Mesendoderm (in vitro differentiated cells): ENCODE measurements around the gene LIG1.

ENCODE experiments used
- DNase-seq: peaks from one replicate; pipeline ENCODE4 v3.0.0; 2013
- H2AK5ac ChIP-seq: 2 replicates; pipeline ENCODE4 v1.6.1; 2013; ENCODE audit warnings: low read length, inconsistent platforms
- H2BK120ac ChIP-seq: 2 replicates; pipeline ENCODE4 v1.6.1; 2013; ENCODE audit warnings: low read depth, mild to moderate bottlenecking, low read length, moderate library complexity, mixed read lengths
- H2BK15ac ChIP-seq: replicated peaks from 2 replicates; pipeline ENCODE4 v1.6.1; 2013; ENCODE audit warnings: low read depth, mild to moderate bottlenecking, moderate library complexity
- H2BK5ac ChIP-seq: 2 replicates; pipeline ENCODE4 v1.6.1; 2013; ENCODE audit warnings: low read length, inconsistent platforms
- H3K18ac ChIP-seq: 2 replicates; pipeline ENCODE4 v1.6.1; 2013; ENCODE audit warnings: mild to moderate bottlenecking, low read length, mixed read lengths
- H3K23ac ChIP-seq: one replicate; pipeline ENCODE4 v1.6.1; 2013; ENCODE audit warnings: low read length
- H3K27ac ChIP-seq: 2 replicates; pipeline ENCODE4 v1.5.1; 2013; ENCODE audit warnings: low read depth, mild to moderate bottlenecking, inconsistent platforms, low read length, moderate library complexity
- H3K27me3 ChIP-seq: 2 replicates; pipeline ENCODE4 v1.6.1; 2013; ENCODE audit warnings: low read length, control low read depth, mild to moderate bottlenecking, inconsistent platforms; ENCODE audit not compliant: insufficient read depth, poor library complexity
- H3K36me3 ChIP-seq: 2 replicates; pipeline ENCODE4 v1.6.1; 2013; ENCODE audit warnings: low read length, inconsistent platforms; ENCODE audit not compliant: control insufficient read depth, insufficient read depth
- H3K4ac ChIP-seq: one replicate; pipeline ENCODE4 v1.6.1; 2013; ENCODE audit warnings: low read depth, mild to moderate bottlenecking, low read length, moderate library complexity
- H3K4me1 ChIP-seq: 2 replicates; pipeline ENCODE4 v1.6.1; 2013; ENCODE audit warnings: low read depth, low read length, inconsistent platforms; ENCODE audit not compliant: control insufficient read depth
- H3K4me2 ChIP-seq: 2 replicates; pipeline ENCODE4 v1.6.1; 2013; ENCODE audit warnings: low read length
- H3K4me3 ChIP-seq: 2 replicates; pipeline ENCODE4 v1.5.1; 2013; ENCODE audit warnings: mild to moderate bottlenecking, low read length
- H3K56ac ChIP-seq: one replicate; pipeline ENCODE4 v1.6.1; 2013; ENCODE audit warnings: low read length
- H3K79me1 ChIP-seq: 2 replicates; pipeline ENCODE4 v1.6.1; 2013; ENCODE audit warnings: low read length, inconsistent platforms
- H3K79me2 ChIP-seq: 2 replicates; pipeline ENCODE4 v1.6.1; 2013; ENCODE audit warnings: mild to moderate bottlenecking, low read length; ENCODE audit not compliant: control insufficient read depth, insufficient read depth
- H3K9ac ChIP-seq: 2 replicates; pipeline ENCODE4 v1.6.1; 2013; ENCODE audit warnings: low read length, inconsistent platforms
- H4K5ac ChIP-seq: one replicate; pipeline ENCODE4 v1.6.1; 2013; ENCODE audit warnings: low read length
- H4K8ac ChIP-seq: one replicate; pipeline ENCODE4 v1.6.1; 2013; ENCODE audit warnings: low read depth, mild to moderate bottlenecking, control low read depth, low read length, moderate library complexity
- whole genome bisulfite sequencing: extraction: QIAGEN DNeasy Blood & Tissue Kit; methylation state at CpG from one replicate; pipeline ENCODE4 v1.1.7; 2013; ENCODE audit warnings: low lambda C conversion rate, missing lambda C conversion rate; ENCODE audit not compliant: insufficient coverage; ENCODE audit errors: extremely low coverage; 5-methylcytosine and 5-hydroxymethylcytosine counted together

LIG1 gene

DNA sequence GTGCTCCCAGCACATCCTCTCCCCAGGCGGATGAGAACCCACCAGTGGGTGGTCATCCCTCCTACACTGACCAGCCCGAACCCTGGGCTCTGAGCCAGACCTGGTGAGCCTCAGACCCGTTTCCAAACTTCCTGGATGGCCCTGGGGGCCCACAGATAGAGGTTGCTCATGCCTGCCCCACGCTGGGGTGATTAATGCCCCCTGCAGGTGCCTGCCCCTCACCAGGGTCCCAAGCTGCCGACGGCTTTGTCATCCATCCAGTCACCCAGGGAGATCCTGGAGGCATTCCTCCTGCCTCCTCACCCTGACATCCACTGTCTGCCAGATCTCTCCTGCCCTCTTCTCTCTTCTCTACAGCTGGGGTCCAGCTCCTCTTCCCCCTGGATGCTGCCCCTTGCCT, 31.1 kb downstream of the LIG1 start:
- no peak overlapping the region for H3K9ac ChIP-seq
- H3K27ac ChIP-seq = no peak overlapping the region
- no peaks in the 10 kb centered on the region for H3K79me1 ChIP-seq
- no peaks in the 10 kb centered on the region for H3K27me3 ChIP-seq
- H3K4me1 ChIP-seq = no peaks in the 10 kb centered on the region
- no peak overlapping the region for H2BK120ac ChIP-seq
- H3K4me2 ChIP-seq = no peak overlapping the region
- whole genome bisulfite sequencing = no CpG with 5 or more reads among the region's 6 CpGs
- H3K79me2 ChIP-seq = no peaks in the 10 kb centered on the region
- no peak overlapping the region for H3K56ac ChIP-seq
- no peak overlapping the region for H2AK5ac ChIP-seq
- no peak overlapping the region for H3K4me3 ChIP-seq
- H2BK15ac ChIP-seq = no peak overlapping the region
- no peak overlapping the region for H3K23ac ChIP-seq
- peaks cover 3% of the 10 kb centered on the region for H3K36me3 ChIP-seq
- H2BK5ac ChIP-seq = no peak overlapping the region
- no peak overlapping the region for H4K8ac ChIP-seq
- no peak for DNase-seq
- no peak overlapping the region for H3K18ac ChIP-seq
- H4K5ac ChIP-seq = no peak overlapping the region
- H3K4ac ChIP-seq = no peak overlapping the region

GRCh38 chr19:48137411-48137810, 32.7 kb downstream of the LIG1 start:
- no CpG with 5 or more reads among the region's 26 CpGs for WGBS
- H3K9ac ChIP-seq = no peak overlapping the region
- H3K4me3 ChIP-seq = no peak overlapping the region
- H2BK5ac ChIP-seq = no peak overlapping the region
- no peak overlapping the region for H3K23ac ChIP-seq
- H2AK5ac ChIP-seq = no peak overlapping the region
- no peaks in the 10 kb centered on the region for H3K79me2 ChIP-seq
- H4K5ac ChIP-seq = no peak overlapping the region
- no peak overlapping the region for H3K18ac ChIP-seq
- no peak for DNase-seq
- no peaks in the 10 kb centered on the region for H3K27me3 ChIP-seq
- H3K4me2 ChIP-seq = no peak overlapping the region
- H3K56ac ChIP-seq = no peak overlapping the region
- H3K36me3 ChIP-seq = peaks cover 2% of the 10 kb centered on the region
- no peak overlapping the region for H4K8ac ChIP-seq
- no peak overlapping the region for H3K27ac ChIP-seq
- H3K4me1 ChIP-seq = no peaks in the 10 kb centered on the region
- no peak overlapping the region for H2BK15ac ChIP-seq
- H3K79me1 ChIP-seq = no peaks in the 10 kb centered on the region
- no peak overlapping the region for H2BK120ac ChIP-seq
- no peak overlapping the region for H3K4ac ChIP-seq

- peaks cover 2% of the 10 kb centered on the region for H3K36me3 ChIP-seq
- no peaks in the 10 kb centered on the region for H3K27me3 ChIP-seq
- H3K9ac ChIP-seq = no peak overlapping the region
- H3K27ac ChIP-seq = no peak overlapping the region
- H3K4me3 ChIP-seq = no peak overlapping the region
- H3K79me1 ChIP-seq = no peaks in the 10 kb centered on the region
- H3K56ac ChIP-seq = no peak overlapping the region
- no peak for DNase-seq
- no peak overlapping the region for H2BK5ac ChIP-seq
- no peak overlapping the region for H2BK120ac ChIP-seq
- H3K4me2 ChIP-seq = no peak overlapping the region
- no peaks in the 10 kb centered on the region for H3K79me2 ChIP-seq
- no CpG with 5 or more reads among the region's 4 CpGs for WGBS
- H3K4ac ChIP-seq = no peak overlapping the region
- no peaks in the 10 kb centered on the region for H3K4me1 ChIP-seq
- no peak overlapping the region for H3K18ac ChIP-seq
- no peak overlapping the region for H4K8ac ChIP-seq
- H3K23ac ChIP-seq = no peak overlapping the region
- H2BK15ac ChIP-seq = no peak overlapping the region
- no peak overlapping the region for H2AK5ac ChIP-seq
- H4K5ac ChIP-seq = no peak overlapping the region
Measured at GRCh38 chr19:48136547-48136946, 33.6 kb downstream of the LIG1 start.

DNA sequence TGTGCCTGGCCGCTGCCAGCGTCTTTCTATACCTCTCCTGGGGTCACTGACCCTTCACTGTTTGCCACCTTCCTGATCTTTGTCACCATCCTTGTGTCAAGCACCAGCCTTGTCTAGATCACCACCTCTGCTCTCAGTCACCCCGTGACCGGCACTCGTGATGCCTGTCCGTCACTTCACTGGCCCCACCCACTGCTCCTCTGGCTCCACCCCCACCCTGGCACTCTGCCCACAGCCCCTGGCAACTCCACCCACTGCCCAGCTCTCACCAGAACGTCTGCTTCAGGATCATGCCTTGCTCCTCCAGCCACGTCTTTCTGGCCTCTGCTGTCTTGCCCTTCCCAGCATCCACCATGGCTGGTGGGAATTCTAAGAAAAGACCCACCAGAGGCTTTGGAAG, 34.7 kb downstream of the LIG1 start:
- H2BK15ac ChIP-seq = no peak overlapping the region
- no peak overlapping the region for H2BK120ac ChIP-seq
- no peak overlapping the region for H3K56ac ChIP-seq
- peaks cover 4% of the 10 kb centered on the region for H3K36me3 ChIP-seq
- no peak overlapping the region for H3K4me2 ChIP-seq
- no peaks in the 10 kb centered on the region for H3K27me3 ChIP-seq
- no peak overlapping the region for H3K4me3 ChIP-seq
- H4K8ac ChIP-seq = no peak overlapping the region
- no peaks in the 10 kb centered on the region for H3K79me2 ChIP-seq
- H4K5ac ChIP-seq = no peak overlapping the region
- no peak overlapping the region for H3K9ac ChIP-seq
- no peak overlapping the region for H3K27ac ChIP-seq
- H3K23ac ChIP-seq = no peak overlapping the region
- DNase-seq = no peak
- WGBS = no CpG with 5 or more reads among the region's 8 CpGs
- H3K18ac ChIP-seq = no peak overlapping the region
- no peak overlapping the region for H2BK5ac ChIP-seq
- H3K4me1 ChIP-seq = no peaks in the 10 kb centered on the region
- no peak overlapping the region for H2AK5ac ChIP-seq
- no peak overlapping the region for H3K4ac ChIP-seq
- H3K79me1 ChIP-seq = no peaks in the 10 kb centered on the region

- peaks cover 4% of the 10 kb centered on the region for H3K36me3 ChIP-seq
- H3K4me3 ChIP-seq = no peak overlapping the region
- WGBS = no CpG with 5 or more reads among the region's 6 CpGs
- H3K4me1 ChIP-seq = no peaks in the 10 kb centered on the region
- H3K4ac ChIP-seq = no peak overlapping the region
- H3K23ac ChIP-seq = no peak overlapping the region
- no peak overlapping the region for H3K9ac ChIP-seq
- no peaks in the 10 kb centered on the region for H3K79me2 ChIP-seq
- no peaks in the 10 kb centered on the region for H3K27me3 ChIP-seq
- H3K4me2 ChIP-seq = no peak overlapping the region
- no peak overlapping the region for H3K56ac ChIP-seq
- no peak overlapping the region for H4K5ac ChIP-seq
- H3K18ac ChIP-seq = no peak overlapping the region
- no peak overlapping the region for H2BK5ac ChIP-seq
- no peaks in the 10 kb centered on the region for H3K79me1 ChIP-seq
- no peak overlapping the region for H2AK5ac ChIP-seq
- no peak overlapping the region for H4K8ac ChIP-seq
- H2BK15ac ChIP-seq = no peak overlapping the region
- no peak for DNase-seq
- H2BK120ac ChIP-seq = no peak overlapping the region
- H3K27ac ChIP-seq = no peak overlapping the region
Measured at GRCh38 chr19:48133094-48133493, 37.0 kb downstream of the LIG1 start.

DNA sequence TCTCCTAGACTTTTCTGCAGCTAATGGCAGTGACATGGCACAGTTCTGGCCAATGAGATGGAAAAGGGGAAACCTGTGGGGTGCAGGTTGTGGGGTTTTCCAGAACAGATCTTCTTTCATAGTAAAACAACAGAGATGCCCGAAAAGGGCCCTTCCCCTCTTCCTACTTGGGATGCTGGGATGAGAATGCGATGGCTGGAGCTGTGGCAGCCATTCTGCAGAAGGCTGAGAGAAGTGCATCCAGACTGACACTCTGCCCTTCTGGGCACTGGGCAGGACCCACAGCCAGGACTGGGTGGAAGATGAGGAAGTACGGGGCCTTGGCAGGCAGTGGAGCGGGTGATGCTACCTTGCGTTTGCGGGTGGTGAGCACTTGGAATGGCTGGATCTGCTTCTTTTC, 42.6 kb downstream of the LIG1 start:
- H2BK120ac ChIP-seq = no peak overlapping the region
- H2AK5ac ChIP-seq = no peak overlapping the region
- peaks cover 8% of the 10 kb centered on the region for H3K36me3 ChIP-seq
- no peak overlapping the region for H3K9ac ChIP-seq
- no peak for DNase-seq
- H2BK15ac ChIP-seq = no peak overlapping the region
- H3K4ac ChIP-seq = no peak overlapping the region
- H3K4me3 ChIP-seq = no peak overlapping the region
- H3K4me2 ChIP-seq = no peak overlapping the region
- H3K23ac ChIP-seq = no peak overlapping the region
- H3K79me1 ChIP-seq = no peaks in the 10 kb centered on the region
- H4K5ac ChIP-seq = no peak overlapping the region
- no peaks in the 10 kb centered on the region for H3K27me3 ChIP-seq
- no peaks in the 10 kb centered on the region for H3K4me1 ChIP-seq
- H3K79me2 ChIP-seq = no peaks in the 10 kb centered on the region
- WGBS = no CpG with 5 or more reads among the region's 6 CpGs
- H3K56ac ChIP-seq = no peak overlapping the region
- no peak overlapping the region for H4K8ac ChIP-seq
- H3K18ac ChIP-seq = no peak overlapping the region
- no peak overlapping the region for H2BK5ac ChIP-seq
- no peak overlapping the region for H3K27ac ChIP-seq
